ENCODE results near the gene ZSCAN18.
"Not testable (repeated sequence)": the region's sequence is repeated elsewhere in the genome, so short reads cannot be mapped to it uniquely, and the experiment has no call there.

ZSCAN18 gene, protein sequence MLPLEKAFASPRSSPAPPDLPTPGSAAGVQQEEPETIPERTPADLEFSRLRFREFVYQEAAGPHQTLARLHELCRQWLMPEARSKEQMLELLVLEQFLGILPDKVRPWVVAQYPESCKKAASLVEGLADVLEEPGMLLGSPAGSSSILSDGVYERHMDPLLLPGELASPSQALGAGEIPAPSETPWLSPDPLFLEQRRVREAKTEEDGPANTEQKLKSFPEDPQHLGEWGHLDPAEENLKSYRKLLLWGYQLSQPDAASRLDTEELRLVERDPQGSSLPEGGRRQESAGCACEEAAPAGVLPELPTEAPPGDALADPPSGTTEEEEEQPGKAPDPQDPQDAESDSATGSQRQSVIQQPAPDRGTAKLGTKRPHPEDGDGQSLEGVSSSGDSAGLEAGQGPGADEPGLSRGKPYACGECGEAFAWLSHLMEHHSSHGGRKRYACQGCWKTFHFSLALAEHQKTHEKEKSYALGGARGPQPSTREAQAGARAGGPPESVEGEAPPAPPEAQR

DNA sequence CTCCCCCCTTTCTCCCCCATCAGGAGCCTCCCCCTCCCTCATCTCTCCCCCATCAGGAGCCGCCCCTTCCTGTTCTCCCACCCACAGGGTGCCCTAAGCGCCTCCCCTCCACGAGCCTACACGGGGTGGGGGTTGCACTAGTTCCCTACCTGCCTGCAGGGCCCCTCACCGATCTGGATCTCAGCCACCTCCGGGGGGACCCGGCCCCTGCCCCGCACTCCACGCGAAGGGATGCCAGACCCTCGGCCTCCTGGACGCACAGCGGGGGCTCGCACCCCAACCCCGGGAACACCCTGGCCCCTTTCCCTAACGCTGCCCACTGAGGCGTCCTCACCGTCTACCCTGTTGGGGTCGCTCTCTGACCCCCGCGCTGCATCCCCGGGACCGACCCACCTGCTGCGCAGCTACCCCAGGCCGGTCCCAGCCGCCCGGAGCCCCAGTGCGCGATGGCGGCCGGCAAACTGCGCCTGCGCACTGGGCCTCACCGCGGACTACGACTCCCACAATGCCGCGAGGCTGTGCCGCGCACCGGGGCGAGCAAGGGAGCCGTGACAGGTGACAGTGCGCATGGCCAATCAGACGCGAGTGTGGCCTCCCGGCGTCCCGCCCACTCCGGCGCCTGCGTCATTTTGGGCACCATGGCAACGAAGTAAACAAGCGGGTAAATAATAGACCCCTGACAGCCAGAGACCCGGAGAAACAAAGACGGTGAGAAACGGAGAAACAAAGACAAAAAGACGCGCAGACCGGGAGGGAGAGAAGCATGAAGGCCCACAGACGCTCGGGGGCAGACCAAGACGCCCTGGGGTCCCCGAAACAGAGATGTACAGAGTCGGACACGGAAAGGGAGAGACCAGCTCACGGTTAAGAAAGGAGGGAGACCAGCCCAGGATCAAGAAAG lies at the start of gene ZSCAN18:
Gene ZSCAN18 (minus strand): TSS at position 451 of the 901 bp plus-strand sequence. CDS start 7,964 bp downstream, outside the sequence.
- Histone ChIP-seq H3K27me3 (ENCODE audit: control insufficient read depth in 1 of 2, insufficient read depth in 2 of 2, low read length in 2 of 2) (no peaks in the 10 kb centered on the region), H3K9me3 (ENCODE audit: control insufficient read depth in 2 of 2, low read length in 2 of 2) (peaks cover 0 to 37% of the 10 kb centered on the region in 2 donors)

DNA sequence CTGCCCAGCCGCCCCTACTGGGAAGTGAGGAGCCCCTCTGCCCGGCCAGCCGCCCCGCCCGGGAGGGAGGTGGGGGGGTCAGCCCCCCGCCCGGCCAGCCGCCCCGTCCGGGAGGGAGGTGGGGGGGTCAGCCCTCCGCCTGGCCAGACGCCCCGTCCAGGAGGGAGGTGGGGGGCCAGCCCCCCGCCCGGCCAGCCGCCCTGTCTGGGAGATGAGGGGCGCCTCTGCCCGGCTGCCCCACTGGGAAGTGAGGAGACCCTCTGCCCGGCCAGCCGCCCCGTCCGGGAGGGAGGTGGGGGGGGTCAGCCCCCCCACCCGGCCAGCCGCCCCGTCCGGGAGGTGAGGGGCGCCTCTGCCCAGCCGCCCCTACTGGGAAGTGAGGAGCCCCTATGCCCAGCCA lies 49.4 kb upstream of the ZSCAN18 start:
- not testable (repeated sequence) for H3K4me1 ChIP-seq (ENCODE audit: control insufficient read depth, insufficient read depth, low read length); H3K9ac ChIP-seq (ENCODE audit: low read length in 2 of 2); H3K27ac ChIP-seq (ENCODE audit: low read length); H3K4me3 ChIP-seq (ENCODE audit: low read length in 2 of 2); H3K36me3 ChIP-seq (ENCODE audit: control insufficient read depth in 2 of 2, insufficient read depth in 2 of 2, low read length in 2 of 2); H3K27me3 ChIP-seq (ENCODE audit: control insufficient read depth in 1 of 2, insufficient read depth in 2 of 2, low read length in 2 of 2)
- peaks cover 2 to 20% of the 10 kb centered on the region in 2 donors for H3K9me3 ChIP-seq (ENCODE audit: control insufficient read depth in 2 of 2, low read length in 2 of 2)

More for the DNA sequence above, at the start of gene ZSCAN18:
- H3K9ac ChIP-seq (ENCODE audit: low read length in 2 of 2), result peak within 1 kb of the TSS; percentile 82 to 100
- H3K27ac ChIP-seq (ENCODE audit: low read length), result peak within 1 kb of the TSS; percentile 99
- H3K36me3 ChIP-seq (ENCODE audit: control insufficient read depth in 2 of 2, insufficient read depth in 2 of 2, low read length in 2 of 2), result peaks cover 0 to 2% of the 10 kb centered on the region in 2 donors
- peaks cover 19% of the 10 kb centered on the region for H3K4me1 ChIP-seq (ENCODE audit: control insufficient read depth, insufficient read depth, low read length)
- peak within 1 kb of the TSS; percentile 61 to 98 for H3K4me3 ChIP-seq (ENCODE audit: low read length in 2 of 2)

DNA sequence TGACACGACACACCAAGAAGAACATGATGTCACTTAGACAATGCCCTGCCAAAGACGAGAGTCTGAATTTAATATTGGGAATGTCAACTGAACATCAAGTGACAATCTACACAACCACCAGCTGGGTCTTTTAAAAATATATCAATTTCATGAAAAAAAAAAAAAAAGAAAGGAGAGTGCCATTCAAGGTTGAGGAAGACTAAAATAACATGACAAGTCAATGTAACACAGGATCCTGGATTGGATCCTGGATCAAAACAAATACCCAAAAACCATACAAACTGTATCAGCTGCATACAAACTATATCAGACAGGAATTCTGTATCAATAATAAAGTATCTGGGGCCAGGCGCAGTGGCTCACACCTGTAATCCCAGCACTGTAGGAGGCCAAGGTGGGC lies 47.8 kb upstream of the ZSCAN18 start:
- H3K9ac ChIP-seq (ENCODE audit: low read length in 2 of 2), result no peak overlapping the region
- no peaks in the 10 kb centered on the region for H3K27me3 ChIP-seq (ENCODE audit: control insufficient read depth in 1 of 2, insufficient read depth in 2 of 2, low read length in 2 of 2)
- H3K4me3 ChIP-seq (ENCODE audit: low read length in 2 of 2), result no peak overlapping the region
- H3K27ac ChIP-seq (ENCODE audit: low read length), result no peak overlapping the region
- H3K9me3 ChIP-seq (ENCODE audit: control insufficient read depth in 2 of 2, low read length in 2 of 2), result peaks cover 5 to 26% of the 10 kb centered on the region in 2 donors
- H3K4me1 ChIP-seq (ENCODE audit: control insufficient read depth, insufficient read depth, low read length), result peaks cover under 1% of the 10 kb centered on the region
- H3K36me3 ChIP-seq (ENCODE audit: control insufficient read depth in 2 of 2, insufficient read depth in 2 of 2, low read length in 2 of 2), result peaks cover 12% of the 10 kb centered on the region in 2 donors

DNA sequence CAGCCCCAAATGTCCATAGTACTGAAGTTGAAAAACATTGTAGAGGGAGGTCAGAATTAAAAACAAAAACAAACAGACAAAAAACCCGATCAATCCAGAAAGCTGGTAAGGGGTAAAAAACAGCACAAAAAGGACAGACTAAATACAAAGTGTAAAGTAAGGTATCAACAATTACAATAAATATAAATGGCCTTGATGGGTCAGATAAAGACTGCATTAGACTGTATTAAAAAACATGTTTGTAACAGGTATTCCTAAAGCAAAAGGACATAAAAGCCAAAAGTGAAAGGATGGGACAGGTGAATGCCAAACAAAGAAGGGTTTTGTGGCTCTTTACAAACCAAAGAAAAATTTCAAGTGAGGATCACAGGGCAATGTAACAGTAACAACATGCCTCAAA lies 36.2 kb upstream of the ZSCAN18 start:
- Histone ChIP-seq H3K9me3 (ENCODE audit: control insufficient read depth in 2 of 2, low read length in 2 of 2) (peaks cover 39 to 77% of the 10 kb centered on the region in 2 donors), H3K27me3 (ENCODE audit: control insufficient read depth in 1 of 2, insufficient read depth in 2 of 2, low read length in 2 of 2) (no peaks in the 10 kb centered on the region), H3K27ac (ENCODE audit: low read length) (no peak overlapping the region), H3K36me3 (ENCODE audit: control insufficient read depth in 2 of 2, insufficient read depth in 2 of 2, low read length in 2 of 2) (peaks cover 65 to 74% of the 10 kb centered on the region in 2 donors), H3K4me1 (ENCODE audit: control insufficient read depth, insufficient read depth, low read length) (no peaks in the 10 kb centered on the region), H3K4me3 (ENCODE audit: low read length in 2 of 2) (peak overlapping the region in 1 of 2 donors; percentile 43), H3K9ac (ENCODE audit: low read length in 2 of 2) (no peak overlapping the region)

DNA sequence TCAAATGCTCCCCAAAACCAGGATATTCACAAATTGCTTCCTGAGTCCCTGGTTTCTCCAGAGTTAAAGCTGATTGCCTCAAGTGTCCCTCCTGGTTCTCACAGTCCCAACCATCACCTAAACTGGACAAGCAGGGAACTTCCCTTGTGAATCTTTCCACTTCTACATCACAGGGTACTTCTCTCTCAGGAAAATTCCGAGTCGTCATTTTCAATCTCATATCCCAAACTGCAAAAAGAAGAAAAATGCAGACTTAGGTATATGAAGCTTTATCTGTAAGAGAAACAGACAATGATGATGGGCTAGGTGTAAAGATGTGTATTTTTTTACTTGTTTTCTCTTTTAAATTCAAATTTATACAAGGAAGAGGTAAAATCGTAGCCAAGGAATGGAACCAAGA lies 31.3 kb upstream of the ZSCAN18 start:
- Histone ChIP-seq H3K4me1 (ENCODE audit: control insufficient read depth, insufficient read depth, low read length) (no peaks in the 10 kb centered on the region), H3K27me3 (ENCODE audit: control insufficient read depth in 1 of 2, insufficient read depth in 2 of 2, low read length in 2 of 2) (no peaks in the 10 kb centered on the region), H3K4me3 (ENCODE audit: low read length in 2 of 2) (peak overlapping the region; percentile 29 to 68), H3K36me3 (ENCODE audit: control insufficient read depth in 2 of 2, insufficient read depth in 2 of 2, low read length in 2 of 2) (peaks cover 65% of the 10 kb centered on the region in 2 donors), H3K27ac (ENCODE audit: low read length) (no peak overlapping the region), H3K9ac (ENCODE audit: low read length in 2 of 2) (no peak overlapping the region), H3K9me3 (ENCODE audit: control insufficient read depth in 2 of 2, low read length in 2 of 2) (peaks cover 65 to 98% of the 10 kb centered on the region in 2 donors)

DNA sequence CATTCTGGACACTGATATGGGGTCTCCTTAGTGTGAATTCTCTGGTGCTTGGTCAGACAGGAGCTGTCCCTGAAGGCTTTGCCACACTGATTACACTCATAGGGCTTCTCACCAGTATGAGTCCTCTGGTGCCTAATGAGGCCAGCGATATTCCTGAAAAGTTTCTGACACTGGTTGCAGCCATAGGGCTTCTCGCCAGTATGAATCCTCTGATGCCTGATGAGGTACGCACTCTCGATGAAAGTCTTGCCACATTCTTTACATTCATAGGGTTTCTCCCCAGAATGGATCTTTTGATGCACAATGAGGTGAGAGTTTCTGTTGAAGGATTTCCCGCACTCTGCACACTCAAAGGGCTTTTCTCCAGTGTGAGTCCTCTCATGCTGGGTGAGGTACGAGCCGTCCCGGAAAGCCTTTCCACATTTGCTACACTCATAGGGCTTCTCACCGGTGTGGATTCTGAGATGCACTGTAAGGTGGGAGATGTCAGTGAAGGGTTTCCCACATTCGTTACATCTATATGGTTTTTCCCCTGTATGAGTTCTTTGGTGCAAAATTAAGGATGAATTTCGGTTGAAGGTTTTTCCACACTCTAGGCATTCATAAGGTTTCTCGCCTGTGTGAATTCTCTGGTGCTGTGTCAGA lies 30.1 kb upstream of the ZSCAN18 start:
- no peaks in the 10 kb centered on the region for H3K27me3 ChIP-seq (ENCODE audit: control insufficient read depth in 1 of 2, insufficient read depth in 2 of 2, low read length in 2 of 2)
- H3K27ac ChIP-seq (ENCODE audit: low read length), result no peak overlapping the region
- H3K36me3 ChIP-seq (ENCODE audit: control insufficient read depth in 2 of 2, insufficient read depth in 2 of 2, low read length in 2 of 2), result peaks cover 54% of the 10 kb centered on the region in 2 donors
- H3K4me1 ChIP-seq (ENCODE audit: control insufficient read depth, insufficient read depth, low read length), result no peaks in the 10 kb centered on the region
- H3K9ac ChIP-seq (ENCODE audit: low read length in 2 of 2), result no peak overlapping the region
- peak overlapping the region; percentile 35 to 68 for H3K4me3 ChIP-seq (ENCODE audit: low read length in 2 of 2)
- H3K9me3 ChIP-seq (ENCODE audit: control insufficient read depth in 2 of 2, low read length in 2 of 2), result peaks cover 56 to 98% of the 10 kb centered on the region in 2 donors

DNA sequence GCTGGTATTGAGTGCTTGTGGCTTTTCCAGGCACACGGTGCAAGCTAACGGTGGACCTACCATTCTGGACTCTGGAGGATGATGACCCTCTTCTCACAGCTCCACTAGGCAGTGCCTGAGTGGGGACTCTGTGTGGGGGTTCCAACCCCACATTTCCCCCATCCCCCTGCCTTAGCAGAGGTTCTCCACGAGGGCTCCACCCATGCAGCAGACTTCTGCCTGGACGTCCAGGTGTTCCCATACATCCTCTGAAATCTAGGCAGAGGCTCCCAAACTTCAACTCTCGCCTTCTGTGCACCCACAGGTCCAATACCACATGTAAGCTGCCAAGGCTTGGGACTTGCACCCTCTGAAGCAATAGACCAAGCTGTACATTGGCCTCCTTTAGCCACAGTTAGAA lies 25.3 kb upstream of the ZSCAN18 start:
- peaks cover 59 to 90% of the 10 kb centered on the region in 2 donors for H3K9me3 ChIP-seq (ENCODE audit: control insufficient read depth in 2 of 2, low read length in 2 of 2)
- H3K27ac ChIP-seq (ENCODE audit: low read length), result no peak overlapping the region
- H3K27me3 ChIP-seq (ENCODE audit: control insufficient read depth in 1 of 2, insufficient read depth in 2 of 2, low read length in 2 of 2), result no peaks in the 10 kb centered on the region
- peaks cover 14 to 16% of the 10 kb centered on the region in 2 donors for H3K36me3 ChIP-seq (ENCODE audit: control insufficient read depth in 2 of 2, insufficient read depth in 2 of 2, low read length in 2 of 2)
- no peak overlapping the region for H3K9ac ChIP-seq (ENCODE audit: low read length in 2 of 2)
- H3K4me1 ChIP-seq (ENCODE audit: control insufficient read depth, insufficient read depth, low read length), result no peaks in the 10 kb centered on the region
- peak overlapping the region in 1 of 2 donors; percentile 13 for H3K4me3 ChIP-seq (ENCODE audit: low read length in 2 of 2)

DNA sequence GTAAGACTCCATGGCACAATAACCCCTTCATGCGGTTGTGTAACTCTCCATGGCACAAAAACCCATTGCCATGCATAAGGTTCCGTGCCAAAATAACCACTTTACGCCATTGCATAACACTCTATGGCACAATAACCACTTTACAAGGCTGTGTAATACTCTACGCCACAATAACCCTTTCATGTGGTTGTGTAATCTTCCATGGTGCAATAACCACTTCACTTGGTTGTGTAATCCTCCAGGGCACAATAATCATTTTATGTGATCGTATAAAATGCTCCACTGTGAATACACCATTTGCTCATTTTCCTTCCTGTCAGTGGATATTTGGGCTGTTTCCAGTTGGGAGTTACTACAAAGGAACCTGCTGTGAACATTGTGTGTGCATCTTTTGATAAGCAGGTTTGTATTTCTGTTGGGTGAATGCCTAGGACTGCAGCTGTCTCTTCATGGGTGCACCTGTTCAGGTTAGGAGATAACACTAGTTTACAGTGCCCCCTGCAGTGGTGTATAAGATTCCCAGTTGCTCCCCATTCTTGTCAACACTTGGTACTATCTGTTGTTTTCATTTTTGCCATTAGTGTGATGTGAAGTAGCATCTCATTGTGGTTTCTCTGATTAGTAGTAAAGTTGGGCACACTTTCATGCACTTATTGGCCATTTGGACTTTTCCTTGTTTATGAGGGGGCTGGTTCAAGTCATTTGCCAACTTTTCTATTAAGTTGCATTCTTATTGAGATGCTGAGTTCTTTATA lies 21.1 kb upstream of the ZSCAN18 start:
- Histone ChIP-seq H3K27ac (ENCODE audit: low read length) (no peak overlapping the region), H3K27me3 (ENCODE audit: control insufficient read depth in 1 of 2, insufficient read depth in 2 of 2, low read length in 2 of 2) (peaks cover 3 to 6% of the 10 kb centered on the region in 2 donors), H3K4me3 (ENCODE audit: low read length in 2 of 2) (no peak overlapping the region), H3K9ac (ENCODE audit: low read length in 2 of 2) (no peak overlapping the region), H3K9me3 (ENCODE audit: control insufficient read depth in 2 of 2, low read length in 2 of 2) (peaks cover 45 to 78% of the 10 kb centered on the region in 2 donors), H3K36me3 (ENCODE audit: control insufficient read depth in 2 of 2, insufficient read depth in 2 of 2, low read length in 2 of 2) (no peaks in the 10 kb centered on the region), H3K4me1 (ENCODE audit: control insufficient read depth, insufficient read depth, low read length) (no peaks in the 10 kb centered on the region)

DNA sequence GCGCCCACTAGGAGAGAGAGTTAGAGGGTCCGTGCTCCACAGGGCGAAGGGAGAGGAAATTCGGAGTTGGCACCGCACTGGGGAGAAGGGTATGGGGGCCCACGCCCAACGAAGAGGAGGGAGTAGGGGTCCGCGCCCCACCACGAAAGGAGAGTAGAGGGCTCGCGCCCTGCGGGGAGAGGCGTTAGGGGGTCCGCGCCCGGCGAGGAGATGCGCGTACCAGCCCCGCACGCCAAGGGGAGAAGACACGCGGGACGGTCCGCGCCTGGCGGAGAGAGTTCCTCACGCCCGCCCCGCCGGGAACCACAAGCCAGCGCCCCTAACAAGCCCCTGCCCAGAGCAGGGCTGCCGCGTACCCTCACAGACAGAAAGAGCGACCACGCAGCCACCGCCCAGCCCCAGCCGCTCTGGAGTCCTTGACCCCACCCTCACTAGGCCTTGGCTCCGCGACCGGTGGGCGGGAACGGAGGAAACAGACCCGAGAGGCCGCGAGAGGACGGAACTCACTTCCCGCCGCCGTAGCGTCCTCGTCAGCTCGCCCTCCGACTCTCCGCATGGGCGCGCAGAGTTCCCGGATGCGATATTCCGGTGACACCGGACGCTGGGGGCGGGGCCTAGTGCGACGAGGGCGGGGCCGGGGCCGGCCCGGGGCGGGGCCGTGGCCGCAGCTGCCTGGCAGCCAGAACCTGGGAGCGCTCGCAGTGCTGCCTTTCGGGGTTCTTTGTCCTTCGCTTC lies 20.0 kb upstream of the ZSCAN18 start:
- Histone ChIP-seq H3K4me3 (ENCODE audit: low read length in 2 of 2) (no peak overlapping the region), H3K4me1 (ENCODE audit: control insufficient read depth, insufficient read depth, low read length) (no peaks in the 10 kb centered on the region), H3K36me3 (ENCODE audit: control insufficient read depth in 2 of 2, insufficient read depth in 2 of 2, low read length in 2 of 2) (no peaks in the 10 kb centered on the region), H3K9me3 (ENCODE audit: control insufficient read depth in 2 of 2, low read length in 2 of 2) (peaks cover 45 to 75% of the 10 kb centered on the region in 2 donors), H3K9ac (ENCODE audit: low read length in 2 of 2) (no peak overlapping the region), H3K27me3 (ENCODE audit: control insufficient read depth in 1 of 2, insufficient read depth in 2 of 2, low read length in 2 of 2) (peaks cover 3 to 6% of the 10 kb centered on the region in 2 donors), H3K27ac (ENCODE audit: low read length) (no peak overlapping the region)

All from stomach smooth muscle (tissue), 2 donors.